ENCODE measurements around the gene ADGRV1. TPM values are rescaled to one million over a fixed set of nuclear protein-coding genes. Genes with fewer than 3 reads are reported as not detected.

The ADGRV1 gene
- total RNA-seq, 2 experiments from 2014 or later, result not detected

DNA sequence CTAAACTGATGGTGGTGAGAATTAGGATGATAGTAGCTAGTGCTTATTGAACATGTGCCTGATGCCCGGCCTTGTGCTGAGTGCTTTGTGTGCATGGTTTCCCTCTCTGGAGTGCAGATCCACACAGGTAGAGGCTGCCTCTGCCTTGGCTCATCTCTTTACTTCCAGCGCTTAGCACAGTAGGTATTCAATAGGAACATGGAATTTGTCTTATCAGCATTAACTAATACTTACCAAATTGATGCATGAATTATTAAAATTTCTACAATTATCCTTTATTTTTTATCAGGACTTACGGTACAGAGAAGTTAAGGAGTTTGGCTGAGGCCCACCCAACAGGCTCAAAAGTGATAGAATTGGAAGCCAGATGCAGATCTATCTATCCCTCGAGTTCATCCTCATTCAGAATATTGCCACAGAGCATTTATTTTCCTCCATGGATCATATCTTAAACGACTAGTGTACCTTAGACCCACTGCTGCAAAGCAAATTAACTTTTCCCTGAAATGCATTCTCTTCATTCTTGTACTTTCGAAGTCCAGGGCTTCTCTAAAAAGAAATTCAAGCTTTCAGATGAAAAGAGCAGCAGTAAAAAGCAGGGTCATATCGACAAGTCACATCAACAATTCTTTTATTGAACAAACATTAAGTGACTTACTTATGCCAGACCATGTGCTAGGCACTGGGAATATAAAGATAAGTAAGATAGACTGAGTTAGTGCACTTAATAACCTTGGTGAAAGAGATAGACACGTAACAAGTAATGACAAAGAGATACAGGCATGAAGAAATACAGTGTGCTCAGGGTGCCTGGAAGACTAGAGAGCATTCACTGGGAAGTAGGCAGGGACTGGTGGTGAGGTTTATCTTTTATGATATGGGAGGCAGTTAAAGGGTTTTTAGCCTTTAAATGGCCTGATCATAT lies 534.5 kb downstream of the ADGRV1 start:
- H3K4me2 ChIP-seq (ENCODE audit: low read length), result no peak overlapping the region
- no TSS peak for BruUV-seq (replicated peaks)
- POLR2A ChIA-PET, result no interaction called here

GRCh38 chr5:91095313-91095712 lies 536.7 kb downstream of the ADGRV1 start:
- H3K4me2 ChIP-seq (ENCODE audit: low read length), result no peak overlapping the region
- H3K9me3 ChIP-seq (ENCODE audit: low read length), result no peaks in the 10 kb centered on the region
- CTCF ChIA-PET (ENCODE audit: unreplicated experiment), result no interaction called here
- no peaks in the 10 kb centered on the region for H3K4me1 ChIP-seq (ENCODE audit: insufficient read depth, low read length, poor library complexity, severe bottlenecking)
- intact Hi-C loops (cut with micrococcal nuclease; ENCODE audit: unreplicated experiment), result no loop called here
- H4K20me1 ChIP-seq (ENCODE audit: insufficient read depth, low read length), result no peaks in the 10 kb centered on the region
- H3K27ac ChIP-seq (ENCODE audit: low read depth, low read length, poor library complexity, severe bottlenecking), result no peak overlapping the region
- POLR2A ChIA-PET, result no interaction called here
- BruUV-seq (replicated peaks), result no TSS peak
- TF ChIP-seq CTCF (conservative IDR thresholded peaks at IDR 0.05; ENCODE audit: low read length), result no peak
- no peak for TF ChIP-seq EZH2phosphoT487 (IDR thresholded peaks at IDR 0.05; ENCODE audit: borderline replicate concordance, low read depth, low read length)
- DNase-seq (ENCODE audit: low spot score), result no peak
- no peaks in the 10 kb centered on the region for H3K79me2 ChIP-seq (ENCODE audit: insufficient read depth, low read depth, low read length)
- no peak overlapping the region for H2AFZ ChIP-seq (ENCODE audit: low read length)
- H3K9me2 ChIP-seq (ENCODE audit: insufficient read depth, low read length), result no peaks in the 10 kb centered on the region
- H3K36me3 ChIP-seq (ENCODE audit: insufficient read depth, low read length), result no peaks in the 10 kb centered on the region
- H3K4me3 ChIP-seq (ENCODE audit: low read depth, low read length, poor library complexity, severe bottlenecking), result no peak overlapping the region

More for the DNA sequence above, 534.5 kb downstream of the ADGRV1 start:
- CTCF ChIA-PET (ENCODE audit: unreplicated experiment), result no interaction called here
- Histone ChIP-seq H2AFZ (ENCODE audit: low read length) (no peak overlapping the region), H3K79me2 (ENCODE audit: insufficient read depth, low read depth, low read length) (no peaks in the 10 kb centered on the region), H3K4me1 (ENCODE audit: insufficient read depth, low read length, poor library complexity, severe bottlenecking) (no peaks in the 10 kb centered on the region), H4K20me1 (ENCODE audit: insufficient read depth, low read length) (no peaks in the 10 kb centered on the region), H3K4me3 (ENCODE audit: low read depth, low read length, poor library complexity, severe bottlenecking) (no peak overlapping the region), H3K27ac (ENCODE audit: low read depth, low read length, poor library complexity, severe bottlenecking) (no peak overlapping the region), H3K36me3 (ENCODE audit: insufficient read depth, low read length) (no peaks in the 10 kb centered on the region), H3K9me2 (ENCODE audit: insufficient read depth, low read length) (no peaks in the 10 kb centered on the region), H3K9me3 (ENCODE audit: low read length) (no peaks in the 10 kb centered on the region)
- DNase-seq (ENCODE audit: low spot score), result no peak
- TF ChIP-seq CTCF (conservative IDR thresholded peaks at IDR 0.05; ENCODE audit: low read length) (no peak), EZH2phosphoT487 (IDR thresholded peaks at IDR 0.05; ENCODE audit: borderline replicate concordance, low read depth, low read length) (no peak)
- intact Hi-C loops (cut with micrococcal nuclease; ENCODE audit: unreplicated experiment), result no loop called here

DNA sequence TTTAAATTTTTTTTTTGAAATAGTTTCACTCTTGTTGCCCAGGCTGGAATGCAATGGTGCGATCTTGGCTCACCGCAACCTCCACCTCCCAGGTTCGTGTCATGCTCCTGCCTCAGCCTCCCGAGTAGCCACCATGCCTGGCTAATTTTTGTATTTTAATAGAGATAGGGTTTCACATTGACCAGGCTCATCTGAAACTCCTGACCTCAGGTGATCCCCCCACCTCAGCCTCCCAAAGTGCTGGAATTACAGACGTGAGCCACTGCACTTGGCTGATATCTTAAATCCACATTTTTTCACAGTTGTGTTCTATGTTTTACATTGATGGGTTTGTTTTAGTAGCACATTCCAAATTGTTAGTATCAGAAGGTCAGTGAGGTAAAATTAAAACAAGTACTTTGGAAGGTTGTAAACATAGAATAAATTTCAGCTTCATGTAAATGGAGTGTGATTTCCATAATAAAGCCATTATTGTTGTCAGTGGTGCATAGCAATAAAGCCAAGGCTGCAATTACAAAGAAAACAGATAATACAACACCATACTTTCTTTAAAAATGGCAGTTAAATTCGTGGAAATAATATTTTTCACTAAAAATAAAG lies 537.3 kb downstream of the ADGRV1 start:
- Histone ChIP-seq H3K27ac (ENCODE audit: low read depth, low read length, poor library complexity, severe bottlenecking) (no peak overlapping the region), H2AFZ (ENCODE audit: low read length) (no peak overlapping the region), H3K4me3 (ENCODE audit: low read depth, low read length, poor library complexity, severe bottlenecking) (no peak overlapping the region), H3K9me2 (ENCODE audit: insufficient read depth, low read length) (no peaks in the 10 kb centered on the region), H4K20me1 (ENCODE audit: insufficient read depth, low read length) (no peaks in the 10 kb centered on the region), H3K9me3 (ENCODE audit: low read length) (no peaks in the 10 kb centered on the region), H3K36me3 (ENCODE audit: insufficient read depth, low read length) (no peaks in the 10 kb centered on the region), H3K79me2 (ENCODE audit: insufficient read depth, low read depth, low read length) (no peaks in the 10 kb centered on the region), H3K4me1 (ENCODE audit: insufficient read depth, low read length, poor library complexity, severe bottlenecking) (no peaks in the 10 kb centered on the region), H3K4me2 (ENCODE audit: low read length) (no peak overlapping the region)
- no peak for TF ChIP-seq CTCF (conservative IDR thresholded peaks at IDR 0.05; ENCODE audit: low read length)
- no peak for TF ChIP-seq EZH2phosphoT487 (IDR thresholded peaks at IDR 0.05; ENCODE audit: borderline replicate concordance, low read depth, low read length)
- DNase-seq (ENCODE audit: low spot score), result no peak
- intact Hi-C loops (cut with micrococcal nuclease; ENCODE audit: unreplicated experiment), result no loop called here
- CTCF ChIA-PET (ENCODE audit: unreplicated experiment), result no interaction called here
- no TSS peak for BruUV-seq (replicated peaks)
- POLR2A ChIA-PET, result no interaction called here
